ENCODE data around the gene PDP2. TPM values are rescaled to one million over a fixed set of nuclear protein-coding genes. Genes with fewer than 3 reads are reported as not detected.

Gene PDP2
- total and polyA plus RNA-seq, 7 donors: 2.6 to 8.3 (median 5.1) TPM

GRCh38 chr16:66844342-66845079 lies 35.8 kb upstream of the PDP2 start, which contains the start of gene CA7:
Gene CA7, plus strand, starts transcription at chr16:66844414. Its CDS starts 74 bp downstream, at chr16:66844488.
- no peak for TF ChIP-seq POLR2AphosphoS5 (IDR thresholded peaks at IDR 0.05)
- TF ChIP-seq POLR2A (IDR thresholded peaks at IDR 0.05): no peak
- TF ChIP-seq EP300 (IDR thresholded peaks at IDR 0.05): no peak
- TF ChIP-seq CTCF (IDR thresholded peaks at IDR 0.05): no peak
- Histone ChIP-seq H3K4me3 (peak within 1 kb of the TSS in 3 of 4 donors; percentile 33 to 54 (median 43)), H3K27ac (no peak within 1 kb of the TSS), H3K4me1 (peaks cover 0 to 16% (median 15%) of the 10 kb centered on the region in 4 donors), H3K36me3 (no peaks in the 10 kb centered on the region), H3K9me3 (no peaks in the 10 kb centered on the region), H3K27me3 (peaks cover 20 to 38% (median 23%) of the 10 kb centered on the region in 3 donors)
- intact Hi-C loops (cut with DNase I): no loop called here
- 1 to 2% methylated on average over 79 of the region's 79 CpGs for WGBS, 2 donors
- no peak for DNase-seq

DNA sequence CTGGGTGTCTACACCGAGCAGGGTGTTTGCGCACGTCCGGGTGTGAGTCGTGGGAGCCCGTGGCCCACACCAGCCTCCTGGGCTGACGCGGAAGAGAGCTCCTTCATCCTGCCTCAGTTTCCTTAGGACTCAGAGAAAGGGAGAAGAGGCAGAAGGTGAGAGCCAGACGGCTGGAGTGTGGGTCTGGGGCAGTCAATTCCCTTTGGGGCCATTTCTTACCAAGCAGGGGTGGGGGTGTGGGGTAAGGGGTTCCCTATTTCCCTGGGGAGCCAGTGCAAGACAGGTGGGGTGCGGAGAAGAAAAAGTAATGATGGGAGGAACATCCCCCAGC lies 35.3 kb upstream of the PDP2 start:
- Histone ChIP-seq H3K27me3 (peaks cover 20 to 38% (median 23%) of the 10 kb centered on the region in 3 donors), H3K36me3 (no peaks in the 10 kb centered on the region), H3K4me1 (peaks cover 0 to 16% (median 15%) of the 10 kb centered on the region in 4 donors), H3K4me3 (peak overlapping the region in 3 of 4 donors; percentile 33 to 54 (median 43)), H3K9me3 (no peaks in the 10 kb centered on the region), H3K27ac (no peak overlapping the region)
- TF ChIP-seq EP300 (IDR thresholded peaks at IDR 0.05): no peak
- no peak for TF ChIP-seq POLR2AphosphoS5 (IDR thresholded peaks at IDR 0.05)
- TF ChIP-seq CTCF (IDR thresholded peaks at IDR 0.05): no peak
- 9 to 14% methylated on average over 10 of the region's 10 CpGs for WGBS, 2 donors
- intact Hi-C loops (cut with DNase I): no loop called here
- no peak for DNase-seq

- Histone ChIP-seq H3K9me3 (no peaks in the 10 kb centered on the region), H3K36me3 (no peaks in the 10 kb centered on the region), H3K27me3 (peaks cover 20 to 38% (median 23%) of the 10 kb centered on the region in 3 donors), H3K4me1 (peaks cover 0 to 16% (median 15%) of the 10 kb centered on the region in 4 donors), H3K27ac (no peak overlapping the region), H3K4me3 (no peak overlapping the region)
- DNase-seq: no peak
- intact Hi-C loops (cut with DNase I): no loop called here
- TF ChIP-seq POLR2AphosphoS5 (IDR thresholded peaks at IDR 0.05) (no peak), CTCF (IDR thresholded peaks at IDR 0.05) (no peak), EP300 (IDR thresholded peaks at IDR 0.05) (no peak), POLR2A (IDR thresholded peaks at IDR 0.05) (no peak)
- 67 to 76% methylated on average over 9 of the region's 9 CpGs for WGBS, 2 donors
These were observed 34.5 kb upstream of the PDP2 start for GRCh38 chr16:66845791-66846221.

- intact Hi-C loops (cut with DNase I): no loop called here
- Histone ChIP-seq H3K27me3 (peaks cover 20 to 38% (median 23%) of the 10 kb centered on the region in 3 donors), H3K9me3 (no peaks in the 10 kb centered on the region), H3K27ac (no peak overlapping the region), H3K4me1 (peaks cover 0 to 16% (median 15%) of the 10 kb centered on the region in 4 donors), H3K4me3 (no peak overlapping the region), H3K36me3 (no peaks in the 10 kb centered on the region)
- WGBS, 2 donors: 88 to 100% methylated on average over 1 of the region's 1 CpG
- TF ChIP-seq EP300 (IDR thresholded peaks at IDR 0.05): no peak
- TF ChIP-seq POLR2AphosphoS5 (IDR thresholded peaks at IDR 0.05): no peak
- TF ChIP-seq CTCF (IDR thresholded peaks at IDR 0.05): no peak
- no peak for TF ChIP-seq POLR2A (IDR thresholded peaks at IDR 0.05)
- no peak for DNase-seq
These were observed 34.0 kb upstream of the PDP2 start for GRCh38 chr16:66846266-66846665.
